Small intestine (tissue), 7 donors: ENCODE data around the gene LRP2BP. TPM values are rescaled to one million over a fixed set of nuclear protein-coding genes. Genes with fewer than 3 reads are reported as not detected.
"Not testable (repeated sequence)": the region's sequence is repeated elsewhere in the genome, so short reads cannot be mapped to it uniquely, and the experiment has no call there.

ENCODE experiments used
- DNase-seq, 2 donors: peaks; one replicate each; pipeline versions ENCODE4 v3.0.0 to v3.0.0-alpha.2; 2013
- FAIRE-seq: peaks from 2 replicates; lab custom pipeline; 2012; peaks lifted over from hg19 to GRCh38; lab: Jason Lieb, UNC
- H3K27ac ChIP-seq, 3 donors: one replicate each; pipeline ENCODE4 v1.5.1; 2013; ENCODE audit warnings: low read length in 2 of 3, mild to moderate bottlenecking in 2 of 3, control low read depth in 1 of 3, inconsistent platforms in 1 of 3, low read depth in 1 of 3, moderate library complexity in 1 of 3
- H3K27me3 ChIP-seq, 3 donors: one replicate each; pipeline ENCODE4 v1.6.1; 2013; ENCODE audit warnings: low read length in 3 of 3, inconsistent platforms in 1 of 3; ENCODE audit not compliant: control insufficient read depth in 3 of 3, insufficient read depth in 3 of 3
- H3K36me3 ChIP-seq, 3 donors: one replicate each; pipeline ENCODE4 v1.6.1; 2013; ENCODE audit warnings: low read length in 3 of 3, inconsistent platforms in 1 of 3, low read depth in 1 of 3, mild to moderate bottlenecking in 1 of 3, moderate library complexity in 1 of 3; ENCODE audit not compliant: control insufficient read depth in 3 of 3, insufficient read depth in 2 of 3
- H3K4me1 ChIP-seq, 3 donors: one replicate each; pipeline ENCODE4 v1.6.1; 2013; ENCODE audit warnings: low read length in 2 of 3, inconsistent platforms in 1 of 3, low read depth in 1 of 3, mild to moderate bottlenecking in 1 of 3, moderate library complexity in 1 of 3; ENCODE audit not compliant: control insufficient read depth in 3 of 3, insufficient read depth in 2 of 3
- H3K4me3 ChIP-seq, 3 donors: one replicate each; pipeline ENCODE4 v1.5.1; 2013; ENCODE audit warnings: low read length in 3 of 3, control low read depth in 1 of 3, inconsistent platforms in 1 of 3, low read depth in 1 of 3, mild to moderate bottlenecking in 1 of 3, moderate library complexity in 1 of 3
- H3K9me3 ChIP-seq, 2 donors: one replicate each; pipeline ENCODE4 v1.6.1; 2013; ENCODE audit warnings: low read depth in 1 of 2, low read length in 1 of 2; ENCODE audit not compliant: control insufficient read depth in 2 of 2, insufficient read depth in 1 of 2
- WGBS, 3 donors: extraction: QIAGEN DNeasy Blood & Tissue Kit; methylation state at CpG; one replicate each; pipeline ENCODE4 v1.1.7; 2013; 5-methylcytosine and 5-hydroxymethylcytosine counted together
- polyA plus RNA-seq, 4 donors: library from polyadenylated mRNA; stranded (reverse) in 3 of 4; unstranded in 1 of 4; fragments of 200-250 nt in 3 of 4; fragments of 120-200 nt in 1 of 4; gene quantifications; one replicate each; pipeline versions ENCODE4 v1.2.1 to v1.2.3, GENCODE V29; 2013
- donor health status: healthy with polysubstance abuse.
- donor health status: control.
- donor health status: control.
- donor health status: Bipolar disorder and iron deficiency.
- donor health status: healthy.

Gene LRP2BP
- polyA plus RNA-seq, 4 donors: 0.21 to 1.6 (median 0.22) TPM; not detected in 1

GRCh38 chr4:185324361-185324760 is 71.4 kb downstream of the LRP2BP start:
- not testable (repeated sequence) for H3K4me3 ChIP-seq, FAIRE-seq, DNase-seq, H3K27me3 ChIP-seq, H3K27ac ChIP-seq, H3K4me1 ChIP-seq
- 71 to 81% (median 81%) methylated on average over 6 of the region's 6 CpGs for WGBS, 3 donors
- H3K36me3 ChIP-seq: peaks cover 0 to 11% (median 0%) of the 10 kb centered on the region in 3 donors
- peaks cover 0 to 14% of the 10 kb centered on the region in 2 donors for H3K9me3 ChIP-seq

DNA sequence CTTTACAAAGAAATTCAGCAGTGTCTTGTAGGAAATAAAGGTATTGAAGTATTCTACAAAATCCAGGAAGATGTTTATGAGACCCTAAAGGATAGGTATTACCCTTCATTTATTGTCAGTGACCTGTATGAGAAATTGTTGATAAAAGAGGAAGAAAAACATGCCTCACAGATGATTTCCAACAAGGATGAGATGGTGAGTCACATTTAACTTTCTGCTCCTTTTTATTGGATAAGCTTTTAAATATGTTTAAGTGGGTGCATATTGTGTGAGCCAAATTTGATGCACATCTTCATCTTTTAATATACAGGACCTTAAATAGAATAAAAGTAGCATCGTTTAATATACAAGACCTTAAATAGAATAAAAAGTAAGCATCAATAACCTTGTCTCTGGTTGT is 72.1 kb downstream of the LRP2BP start:
- H3K27me3 ChIP-seq: no peaks in the 10 kb centered on the region
- WGBS, 3 donors: 96 to 100% (median 96%) methylated on average over 1 of the region's 1 CpG
- no peak overlapping the region for H3K27ac ChIP-seq
- FAIRE-seq (no peak), DNase-seq (no peak)
- no peak overlapping the region for H3K4me3 ChIP-seq
- peaks cover 0 to 8% of the 10 kb centered on the region in 2 donors for H3K9me3 ChIP-seq
- H3K36me3 ChIP-seq: peaks cover 0 to 10% (median 0%) of the 10 kb centered on the region in 3 donors
- no peaks in the 10 kb centered on the region for H3K4me1 ChIP-seq

GRCh38 chr4:185322803-185323202 is 72.9 kb downstream of the LRP2BP start:
- Histone ChIP-seq H3K27me3 (no peaks in the 10 kb centered on the region), H3K9me3 (peaks cover 0 to 6% of the 10 kb centered on the region in 2 donors), H3K36me3 (peaks cover 0 to 10% (median 0%) of the 10 kb centered on the region in 3 donors), H3K27ac (no peak overlapping the region), H3K4me3 (no peak overlapping the region), H3K4me1 (no peaks in the 10 kb centered on the region)
- FAIRE-seq (no peak), DNase-seq (no peak)
- WGBS, 3 donors: 84 to 87% (median 86%) methylated on average over 2 of the region's 2 CpGs

DNA sequence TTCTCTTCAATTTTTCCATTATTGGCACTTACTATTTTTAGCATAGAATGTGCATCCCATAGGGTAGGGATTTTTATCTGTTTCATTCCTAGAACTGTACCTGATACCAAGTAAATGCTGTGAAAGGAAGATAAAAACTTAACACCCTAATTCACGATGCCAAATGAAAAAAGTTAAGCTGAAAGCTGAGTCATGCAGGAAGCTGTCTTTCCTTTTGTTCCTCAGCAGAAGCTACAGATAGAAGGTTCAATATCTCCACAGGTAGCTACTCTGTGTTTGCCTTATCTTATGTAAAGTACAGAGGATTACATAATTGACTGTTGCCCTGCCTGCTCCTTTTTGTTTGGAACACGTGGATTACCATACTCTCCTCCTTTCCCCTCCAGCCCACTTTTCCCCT is 77.0 kb downstream of the LRP2BP start:
- FAIRE-seq: no peak

GRCh38 chr4:185317880-185318279 is 77.8 kb downstream of the LRP2BP start:
- Histone ChIP-seq H3K36me3 (peaks cover 0 to 6% (median 0%) of the 10 kb centered on the region in 3 donors), H3K27ac (no peak overlapping the region), H3K27me3 (no peaks in the 10 kb centered on the region), H3K9me3 (peaks cover 0 to 2% of the 10 kb centered on the region in 2 donors), H3K4me1 (no peaks in the 10 kb centered on the region), H3K4me3 (no peak overlapping the region)
- DNase-seq: no peak
- 83 to 100% (median 92%) methylated on average over 1 of the region's 1 CpG for WGBS, 3 donors
- FAIRE-seq: no peak

More for the DNA sequence above, 77.0 kb downstream of the LRP2BP start:
- no peak overlapping the region for H3K27ac ChIP-seq
- DNase-seq: peak; percentile 28 to 31
- no peaks in the 10 kb centered on the region for H3K4me1 ChIP-seq
- H3K27me3 ChIP-seq: no peaks in the 10 kb centered on the region
- WGBS, 3 donors: 8 to 35% (median 16%) methylated on average over 2 of the region's 2 CpGs
- H3K4me3 ChIP-seq: no peak overlapping the region
- peaks cover 0 to 2% of the 10 kb centered on the region in 2 donors for H3K9me3 ChIP-seq
- peaks cover 0 to 6% (median 0%) of the 10 kb centered on the region in 3 donors for H3K36me3 ChIP-seq

GRCh38 chr4:185317462-185317861 is 78.3 kb downstream of the LRP2BP start:
- not testable (repeated sequence) for DNase-seq, H3K9me3 ChIP-seq, H3K27ac ChIP-seq, H3K4me3 ChIP-seq, H3K4me1 ChIP-seq, H3K36me3 ChIP-seq, H3K27me3 ChIP-seq, FAIRE-seq
- 81 to 92% (median 85%) methylated on average over 3 of the region's 3 CpGs for WGBS, 3 donors

Other genes with a start within 250 kb of the LRP2BP start
- gene CFAP97, start 191.9 kb downstream of the LRP2BP start, polyA plus RNA-seq: 10 to 100 TPM in 1 of 4 donors, 1 to 10 TPM in 3; 1.6 to 19.7 (median 5.5) TPM
- gene SNX25, start 186.3 kb downstream of the LRP2BP start, polyA plus RNA-seq: 10 to 100 TPM in 1 of 4 donors, 1 to 10 TPM in 3; 1.9 to 12.6 (median 3.7) TPM
- 10 to 100 TPM in 1 of 4 donors, 1 to 10 TPM in 3; 7.4 to 12.7 (median 8.4) TPM for gene ANKRD37, start 917 bp upstream of the LRP2BP start, polyA plus RNA-seq
- 10 to 100 TPM; 14.1 to 25.6 (median 17.5) TPM for gene UFSP2, start 30.0 kb upstream of the LRP2BP start, polyA plus RNA-seq
- under 1 TPM in 2 of 4 donors, not detected in 2; 0.58 TPM for gene CCDC110, start 75.8 kb upstream of the LRP2BP start, polyA plus RNA-seq
- 10 to 100 TPM in 2 of 4 donors, 1 to 10 TPM in 2; 2.9 to 27.6 (median 15.3) TPM for gene PDLIM3, start 139.6 kb upstream of the LRP2BP start, polyA plus RNA-seq